PC-9 (cell line): Measurements from ENCODE around the gene OAT. TPM values are rescaled to one million over a fixed set of nuclear protein-coding genes. Genes with fewer than 3 reads are reported as not detected.

ENCODE experiments used
- BruUV-seq: library from RNA; stranded (reverse); fragments of 400-500 nt; replicated peaks from 2 replicates; lab custom pipeline; 2021; lab: Mats Ljungman, UMichigan
- CTCF ChIA-PET: fragments of 300-600 bp; sonication (Branson Sonifier 250); formaldehyde crosslinking; loops from one replicate; lab custom pipeline; 2022; ENCODE audit warnings: antibody characterized with exemption; lab: Charles Lee
- POLR2A ChIA-PET: fragments of 300-600 bp; sonication (Branson Sonifier 250); formaldehyde crosslinking; loops from one replicate; lab custom pipeline; 2022; ENCODE audit warnings: antibody characterized with exemption; ENCODE audit not compliant: unreplicated experiment; lab: Charles Lee
- DNase-seq, 2 experiments: peaks; one replicate each; pipeline versions ENCODE4 v3.0.0 to v3.0.0-alpha.2; 2015 to 2022; ENCODE audit warnings: mixed read lengths in 1 of 2
- H2AFZ ChIP-seq: fragments of 200-600 bp; sonication (generic); 2 replicates; pipeline ENCODE4 v1.8.1; 2017; ENCODE audit warnings: antibody characterized with exemption
- H3F3A ChIP-seq: fragments of 200-600 bp; sonication (generic); 2 replicates; pipeline ENCODE4 v1.8.1; 2017; ENCODE audit warnings: antibody characterized with exemption, mild to moderate bottlenecking, low read depth; ENCODE audit not compliant: insufficient read depth
- H3K27ac ChIP-seq: fragments of 200-600 bp; sonication (generic); 2 replicates; pipeline ENCODE4 v1.6.1; 2016; ENCODE audit warnings: mixed run types
- H3K27me3 ChIP-seq: fragments of 200-600 bp; sonication (generic); 2 replicates; pipeline ENCODE4 v1.6.1; 2016; ENCODE audit warnings: low read depth, mixed run types; ENCODE audit not compliant: insufficient read depth
- H3K36me3 ChIP-seq: fragments of 200-600 bp; sonication (generic); 2 replicates; pipeline ENCODE4 v1.6.1; 2016; ENCODE audit warnings: low read depth, mixed run types
- H3K4me1 ChIP-seq: fragments of 200-600 bp; sonication (generic); replicated peaks from 2 replicates; pipeline ENCODE4 v1.6.1; 2016; ENCODE audit warnings: mixed run types; ENCODE audit not compliant: insufficient read depth
- H3K4me2 ChIP-seq: fragments of 200-600 bp; sonication (generic); 2 replicates; pipeline ENCODE4 v1.6.1; 2017; ENCODE audit warnings: mixed run types
- H3K4me3 ChIP-seq: fragments of 200-600 bp; sonication (generic); 2 replicates; pipeline ENCODE4 v1.6.1; 2016; ENCODE audit warnings: mixed run types
- H3K79me2 ChIP-seq: fragments of 200-600 bp; sonication (generic); 2 replicates; pipeline ENCODE4 v1.6.1; 2017; ENCODE audit warnings: low read depth, mixed run types
- H3K9me2 ChIP-seq: fragments of 200-600 bp; sonication (generic); 2 replicates; pipeline ENCODE4 v1.8.1; 2017; ENCODE audit warnings: mild to moderate bottlenecking; ENCODE audit not compliant: insufficient read depth
- H3K9me3 ChIP-seq: fragments of 200-600 bp; sonication (generic); 2 replicates; pipeline ENCODE4 v1.8.1; 2016; ENCODE audit warnings: low read depth; ENCODE audit not compliant: insufficient read depth
- H4K20me1 ChIP-seq: fragments of 200-600 bp; sonication (generic); 2 replicates; pipeline ENCODE4 v1.8.1; 2017; ENCODE audit not compliant: insufficient read depth
- EZH2 ChIP-seq: fragments of 200-600 bp; sonication (generic); IDR thresholded peaks from 2 replicates; pipeline ENCODE4 v1.8.0; 2017; ENCODE audit warnings: antibody characterized with exemption, low read depth
- intact Hi-C: fragments of 100-400 bp; cut with micrococcal nuclease; formaldehyde crosslinking; loops from one replicate; pipeline ENCODE4 v1.10.0; 2022; ENCODE audit not compliant: unreplicated experiment
- total RNA-seq: library from RNA; stranded (reverse); gene quantifications from 2 replicates; pipeline ENCODE4 v1.2.3, GENCODE V29; 2021
- TF ChIP-seq, protein P1 (sequence below): fragments of 200-600 bp; sonication (generic); conservative IDR thresholded peaks from 2 replicates; pipeline ENCODE4 v1.6.1; 2017; ENCODE audit warnings: mixed run types, antibody characterized with exemption, mild to moderate bottlenecking, moderate library complexity

Gene OAT
- total RNA-seq, 1 experiment from 2014 or later: 130 TPM

DNA sequence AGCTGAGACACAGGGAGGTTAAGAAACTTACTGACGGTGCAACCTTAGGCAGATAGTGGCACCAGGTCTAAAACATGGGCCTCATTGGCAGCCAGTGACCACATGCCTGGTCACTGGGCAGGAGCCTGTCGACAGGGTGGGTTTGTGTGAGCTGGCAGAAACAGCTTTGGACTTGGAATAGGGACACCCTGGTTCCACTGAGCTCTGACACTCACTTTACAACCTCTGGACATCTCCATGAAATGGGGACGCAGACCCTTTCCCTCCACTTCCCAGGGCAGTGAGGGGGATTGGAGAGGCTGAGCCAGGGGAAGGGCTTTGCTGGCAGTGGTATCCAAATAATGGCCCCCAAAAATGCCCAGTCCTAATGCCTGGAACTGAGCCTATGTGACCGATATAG is 49.7 kb downstream of the OAT start:
- Histone ChIP-seq H3K9me2 (no peaks in the 10 kb centered on the region), H3K9me3 (no peaks in the 10 kb centered on the region), H3K27ac (no peak overlapping the region), H3K36me3 (no peaks in the 10 kb centered on the region), H3K4me1 (no peaks in the 10 kb centered on the region), H3F3A (no peaks in the 10 kb centered on the region), H3K4me3 (no peak overlapping the region), H4K20me1 (no peaks in the 10 kb centered on the region), H3K79me2 (no peaks in the 10 kb centered on the region), H3K4me2 (no peak overlapping the region), H3K27me3 (no peaks in the 10 kb centered on the region), H2AFZ (no peak overlapping the region)
- intact Hi-C loops: no loop called here
- POLR2A ChIA-PET: no interaction called here
- TF ChIP-seq EZH2: no peak
- TF ChIP-seq, protein P1, sequence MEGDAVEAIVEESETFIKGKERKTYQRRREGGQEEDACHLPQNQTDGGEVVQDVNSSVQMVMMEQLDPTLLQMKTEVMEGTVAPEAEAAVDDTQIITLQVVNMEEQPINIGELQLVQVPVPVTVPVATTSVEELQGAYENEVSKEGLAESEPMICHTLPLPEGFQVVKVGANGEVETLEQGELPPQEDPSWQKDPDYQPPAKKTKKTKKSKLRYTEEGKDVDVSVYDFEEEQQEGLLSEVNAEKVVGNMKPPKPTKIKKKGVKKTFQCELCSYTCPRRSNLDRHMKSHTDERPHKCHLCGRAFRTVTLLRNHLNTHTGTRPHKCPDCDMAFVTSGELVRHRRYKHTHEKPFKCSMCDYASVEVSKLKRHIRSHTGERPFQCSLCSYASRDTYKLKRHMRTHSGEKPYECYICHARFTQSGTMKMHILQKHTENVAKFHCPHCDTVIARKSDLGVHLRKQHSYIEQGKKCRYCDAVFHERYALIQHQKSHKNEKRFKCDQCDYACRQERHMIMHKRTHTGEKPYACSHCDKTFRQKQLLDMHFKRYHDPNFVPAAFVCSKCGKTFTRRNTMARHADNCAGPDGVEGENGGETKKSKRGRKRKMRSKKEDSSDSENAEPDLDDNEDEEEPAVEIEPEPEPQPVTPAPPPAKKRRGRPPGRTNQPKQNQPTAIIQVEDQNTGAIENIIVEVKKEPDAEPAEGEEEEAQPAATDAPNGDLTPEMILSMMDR: no peak
- no peak for DNase-seq
- CTCF ChIA-PET: no interaction called here
- BruUV-seq: no TSS peak

DNA sequence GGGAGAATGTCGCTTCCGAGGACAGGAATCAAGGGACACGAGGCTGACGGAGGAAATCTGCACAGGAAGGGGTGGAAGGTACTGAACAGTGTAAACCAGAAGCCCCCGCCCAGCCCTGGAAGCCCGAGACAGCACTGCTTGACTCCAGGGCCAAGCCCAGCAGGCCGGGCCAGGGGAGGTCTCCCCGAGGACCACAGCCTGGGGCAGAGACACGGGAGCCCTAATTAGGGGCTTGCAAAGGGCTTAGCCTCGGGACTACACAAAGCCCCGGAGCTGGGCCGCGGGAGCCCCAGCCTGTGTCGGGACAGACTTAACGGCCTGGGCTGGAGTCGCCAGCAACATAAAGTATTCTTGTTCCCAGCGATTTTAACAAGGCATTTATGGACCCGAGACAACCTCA is 50.8 kb downstream of the OAT start:
- TF ChIP-seq, protein P1: no peak
- no peak for TF ChIP-seq EZH2
- BruUV-seq: no TSS peak
- no peak overlapping the region for H3K4me2 ChIP-seq
- H3K79me2 ChIP-seq: no peaks in the 10 kb centered on the region
- POLR2A ChIA-PET: no interaction called here
- H3F3A ChIP-seq: no peaks in the 10 kb centered on the region
- no peaks in the 10 kb centered on the region for H4K20me1 ChIP-seq
- DNase-seq: no peak
- H2AFZ ChIP-seq: no peak overlapping the region
- CTCF ChIA-PET: no interaction called here
- H3K4me3 ChIP-seq: no peak overlapping the region
- H3K27ac ChIP-seq: no peak overlapping the region
- intact Hi-C loops: no loop called here
- no peaks in the 10 kb centered on the region for H3K9me2 ChIP-seq
- H3K27me3 ChIP-seq: no peaks in the 10 kb centered on the region
- H3K36me3 ChIP-seq: no peaks in the 10 kb centered on the region
- no peaks in the 10 kb centered on the region for H3K4me1 ChIP-seq
- H3K9me3 ChIP-seq: no peaks in the 10 kb centered on the region

DNA sequence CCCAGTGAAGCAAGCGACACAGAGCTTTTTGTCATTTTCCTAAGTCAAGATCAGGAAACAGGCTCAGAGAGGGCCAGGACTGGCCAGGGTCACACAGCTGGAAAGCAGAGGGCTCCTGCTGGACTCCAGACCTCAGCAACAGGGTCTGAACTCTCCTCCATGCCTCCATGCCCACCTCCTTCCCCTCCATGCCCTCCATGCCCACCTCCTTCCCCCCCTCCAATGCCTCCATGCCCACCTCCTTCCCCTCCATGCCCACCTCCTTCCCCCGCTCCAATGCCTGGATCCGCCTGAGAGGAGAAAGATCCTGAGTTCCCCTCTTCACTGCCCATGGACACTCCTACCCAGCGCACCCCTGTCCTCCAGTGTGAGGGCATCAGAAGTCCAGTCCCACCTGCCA is 51.3 kb downstream of the OAT start:
- no peaks in the 10 kb centered on the region for H3K79me2 ChIP-seq
- ChIA-PET POLR2A (no interaction called here), CTCF (no interaction called here)
- H3K27me3 ChIP-seq: no peaks in the 10 kb centered on the region
- no peaks in the 10 kb centered on the region for H3F3A ChIP-seq
- no peaks in the 10 kb centered on the region for H3K36me3 ChIP-seq
- BruUV-seq: no TSS peak
- H4K20me1 ChIP-seq: no peaks in the 10 kb centered on the region
- H3K9me2 ChIP-seq: no peaks in the 10 kb centered on the region
- no peak for TF ChIP-seq EZH2
- TF ChIP-seq, protein P1: no peak
- no peak overlapping the region for H2AFZ ChIP-seq
- intact Hi-C loops: no loop called here
- no peak overlapping the region for H3K4me2 ChIP-seq
- no peak overlapping the region for H3K27ac ChIP-seq
- DNase-seq: no peak
- no peaks in the 10 kb centered on the region for H3K9me3 ChIP-seq
- no peak overlapping the region for H3K4me3 ChIP-seq
- no peaks in the 10 kb centered on the region for H3K4me1 ChIP-seq
